ENCODE data around the gene EPG5. TPM values are rescaled to one million over a fixed set of nuclear protein-coding genes. Genes with fewer than 3 reads are reported as not detected.

Gene EPG5
- total RNA-seq, 1 experiment from 2014 or later: 16.1 TPM

DNA sequence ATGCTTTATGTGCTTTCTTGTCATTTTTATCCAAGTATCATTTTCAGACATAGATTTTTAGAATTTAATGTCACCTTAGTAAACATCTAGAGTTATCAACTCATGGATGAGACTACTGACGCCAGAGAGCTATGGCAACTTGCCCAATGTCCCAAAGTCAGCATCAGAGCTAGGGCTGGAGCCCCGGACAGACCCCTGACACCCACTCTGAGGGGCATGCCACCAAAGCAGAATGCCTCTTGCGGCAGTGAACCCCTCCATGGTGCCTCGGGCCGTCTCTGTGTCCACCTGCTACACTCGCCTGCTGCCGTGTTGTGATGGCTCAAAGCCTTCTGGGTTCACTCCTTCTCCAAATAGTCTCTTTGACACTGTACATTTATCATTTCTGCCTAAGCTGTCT is 136.2 kb downstream of the EPG5 start:
- DNase-seq: no peak
- Mint-ChIP-seq H3K27ac (no peak overlapping the region), H3K4me1 (peaks cover 21 to 33% of the 10 kb centered on the region in 2 experiments), H3K27me3 (ENCODE audit: low read depth) (peaks cover 20% of the 10 kb centered on the region), H3K4me3 (no peak overlapping the region), H3K9me3 (no peaks in the 10 kb centered on the region), H3K36me3 (ENCODE audit: insufficient read depth in 1 of 3, low read depth in 3 of 3) (no peaks in the 10 kb centered on the region)
- Histone ChIP-seq H2BK20ac (ENCODE audit: low read depth, low read length, poor library complexity, severe bottlenecking) (no peak overlapping the region), H2BK12ac (ENCODE audit: insufficient read length, low read depth, low read length) (no peak overlapping the region), H4K91ac (ENCODE audit: insufficient read length, low read depth, low read length) (no peak overlapping the region), H3K4me2 (ENCODE audit: insufficient read depth, insufficient read length, low read length) (no peak overlapping the region), H3K4me1 (ENCODE audit: insufficient read depth, low read length) (peaks cover 2% of the 10 kb centered on the region; the same call in 1 of the 2 replicates), H2BK15ac (ENCODE audit: low read depth, low read length) (no peak overlapping the region), H2AFZ (ENCODE audit: low read length) (no peak overlapping the region), H3K14ac (ENCODE audit: insufficient read depth, low read length) (no peak overlapping the region), H4K20me1 (ENCODE audit: control insufficient read depth, insufficient read depth, insufficient read length) (no peaks in the 10 kb centered on the region), H3K79me2 (ENCODE audit: insufficient read depth, low read length) (no peaks in the 10 kb centered on the region), H3K79me1 (ENCODE audit: insufficient read depth, low read depth, low read length, poor library complexity, severe bottlenecking) (no peaks in the 10 kb centered on the region), H3K18ac (ENCODE audit: insufficient read length, low read depth, low read length) (no peak overlapping the region), H3K56ac (ENCODE audit: insufficient read length, low read depth, low read length) (no peak overlapping the region), H2BK120ac (ENCODE audit: low read depth, low read length, poor library complexity, severe bottlenecking) (no peak overlapping the region), H3K23ac (ENCODE audit: insufficient read length, low read depth, low read length) (no peak overlapping the region), H2BK5ac (ENCODE audit: insufficient read length, low read length) (no peak overlapping the region), H3K9me3 (ENCODE audit: control insufficient read depth, low read depth, low read length) (no peaks in the 10 kb centered on the region), H4K8ac (replicated peaks; ENCODE audit: insufficient read length, low read depth, low read length) (no peak overlapping the region), H3K27ac (ENCODE audit: insufficient read length, low read depth, low read length) (no peak overlapping the region), H3K23me2 (ENCODE audit: insufficient read length, low read depth, low read length, poor library complexity, severe bottlenecking) (no peaks in the 10 kb centered on the region), H3K4ac (ENCODE audit: low read depth, low read length) (no peak overlapping the region), H3T11ph (ENCODE audit: low read length) (no peak overlapping the region), H4K5ac (ENCODE audit: insufficient read length, low read depth, low read length) (no peak overlapping the region), H3K27me3 (ENCODE audit: insufficient read depth, low read length) (no peaks in the 10 kb centered on the region; the same call in 1 of the 2 replicates), H3K9ac (ENCODE audit: extremely low read depth, insufficient read length, low read length) (no peak overlapping the region), H2AK5ac (ENCODE audit: insufficient read length, low read length) (no peak overlapping the region)
- WGBS (ENCODE audit: extremely low coverage, insufficient read length, low lambda C conversion rate): no CpG with 5 or more reads among the region's 7 CpGs
- TF ChIP-seq, protein P1, sequence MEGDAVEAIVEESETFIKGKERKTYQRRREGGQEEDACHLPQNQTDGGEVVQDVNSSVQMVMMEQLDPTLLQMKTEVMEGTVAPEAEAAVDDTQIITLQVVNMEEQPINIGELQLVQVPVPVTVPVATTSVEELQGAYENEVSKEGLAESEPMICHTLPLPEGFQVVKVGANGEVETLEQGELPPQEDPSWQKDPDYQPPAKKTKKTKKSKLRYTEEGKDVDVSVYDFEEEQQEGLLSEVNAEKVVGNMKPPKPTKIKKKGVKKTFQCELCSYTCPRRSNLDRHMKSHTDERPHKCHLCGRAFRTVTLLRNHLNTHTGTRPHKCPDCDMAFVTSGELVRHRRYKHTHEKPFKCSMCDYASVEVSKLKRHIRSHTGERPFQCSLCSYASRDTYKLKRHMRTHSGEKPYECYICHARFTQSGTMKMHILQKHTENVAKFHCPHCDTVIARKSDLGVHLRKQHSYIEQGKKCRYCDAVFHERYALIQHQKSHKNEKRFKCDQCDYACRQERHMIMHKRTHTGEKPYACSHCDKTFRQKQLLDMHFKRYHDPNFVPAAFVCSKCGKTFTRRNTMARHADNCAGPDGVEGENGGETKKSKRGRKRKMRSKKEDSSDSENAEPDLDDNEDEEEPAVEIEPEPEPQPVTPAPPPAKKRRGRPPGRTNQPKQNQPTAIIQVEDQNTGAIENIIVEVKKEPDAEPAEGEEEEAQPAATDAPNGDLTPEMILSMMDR (conservative IDR thresholded peaks at IDR 0.05): no peak
